Progenitor cell of endocrine pancreas (in vitro differentiated cells): ENCODE measurements around the gene TEX47. TPM values are rescaled to one million over a fixed set of nuclear protein-coding genes. Genes with fewer than 3 reads are reported as not detected.

Source experiments
- DNase-seq: peaks from one replicate; pipeline ENCODE4 v3.0.0; 2021; ENCODE audit warnings: low spot score; ENCODE audit not compliant: unreplicated experiment
- H3K27ac Mint-ChIP-seq: 2 replicates; pipeline ENCODE4 v1.8.0; 2021; ENCODE audit warnings: mild to moderate bottlenecking, moderate library complexity, mixed read lengths
- H3K27me3 Mint-ChIP-seq: 2 replicates; pipeline ENCODE4 v1.8.0; 2021; ENCODE audit warnings: mixed read lengths
- H3K36me3 Mint-ChIP-seq: 2 replicates; pipeline ENCODE4 v1.8.0; 2022; ENCODE audit warnings: mixed read lengths; ENCODE audit not compliant: insufficient read depth
- H3K4me1 Mint-ChIP-seq: 2 replicates; pipeline ENCODE4 v1.8.0; 2021; ENCODE audit warnings: low read depth, mixed read lengths
- H3K4me3 Mint-ChIP-seq: 2 replicates; pipeline ENCODE4 v1.8.0; 2021; ENCODE audit warnings: low read depth, mild to moderate bottlenecking, moderate library complexity, mixed read lengths
- H3K9me3 Mint-ChIP-seq: 2 replicates; pipeline ENCODE4 v1.8.0; 2021; ENCODE audit warnings: low read depth, mixed read lengths
- CTCF ChIP-seq: fragments of 200-600 bp; sonication (generic); IDR thresholded peaks from one replicate; pipeline ENCODE4 v1.5.0; 2021; ENCODE audit warnings: antibody characterized with exemption, mild to moderate bottlenecking; ENCODE audit not compliant: unreplicated experiment
- long read RNA-seq: library from polyadenylated mRNA; unstranded; transcript quantifications from one replicate; pipeline ENCODE4 v2.0.0, GENCODE V29; 2020
- total RNA-seq: library from RNA; stranded (reverse); gene quantifications from 2 replicates; pipeline ENCODE4 v1.2.1, GENCODE V29; 2021

The TEX47 gene
- total RNA-seq, result not detected in 2 replicates
- long read RNA-seq, result 0 reads

GRCh38 chr7:88795553-88795952 is at the start of gene TEX47:
TSS of gene TEX47 (minus strand) at chr7:88795737. CDS start at chr7:88794942, 795 bp downstream.
- H3K27me3 Mint-ChIP-seq, result no peaks in the 10 kb centered on the region
- no peak within 1 kb of the TSS for H3K4me3 Mint-ChIP-seq
- H3K9me3 Mint-ChIP-seq, result no peaks in the 10 kb centered on the region
- no peak for DNase-seq
- peaks cover 4% of the 10 kb centered on the region for H3K4me1 Mint-ChIP-seq
- no peak for TF ChIP-seq CTCF
- H3K36me3 Mint-ChIP-seq, result no peaks in the 10 kb centered on the region
- no peak within 1 kb of the TSS for H3K27ac Mint-ChIP-seq

GRCh38 chr7:88845091-88845490 is 49.6 kb upstream of the TEX47 start:
- TF ChIP-seq CTCF, result no peak
- Mint-ChIP-seq H3K27me3 (no peaks in the 10 kb centered on the region), H3K4me1 (no peaks in the 10 kb centered on the region), H3K27ac (no peak overlapping the region), H3K4me3 (no peak overlapping the region), H3K36me3 (no peaks in the 10 kb centered on the region), H3K9me3 (peaks cover under 1% of the 10 kb centered on the region)
- DNase-seq, result no peak

- Mint-ChIP-seq H3K27ac (no peak overlapping the region), H3K27me3 (no peaks in the 10 kb centered on the region), H3K4me1 (no peaks in the 10 kb centered on the region), H3K9me3 (no peaks in the 10 kb centered on the region), H3K36me3 (no peaks in the 10 kb centered on the region), H3K4me3 (no peak overlapping the region)
- no peak for DNase-seq
- no peak for TF ChIP-seq CTCF
Observed at GRCh38 chr7:88842201-88842600, 46.7 kb upstream of the TEX47 start.

GRCh38 chr7:88835147-88835728 is 39.7 kb upstream of the TEX47 start:
- TF ChIP-seq CTCF, result peak; percentile 64
- no peak overlapping the region for H3K4me3 Mint-ChIP-seq
- peaks cover 4% of the 10 kb centered on the region for H3K4me1 Mint-ChIP-seq
- H3K27ac Mint-ChIP-seq, result no peak overlapping the region
- no peak for DNase-seq
- H3K9me3 Mint-ChIP-seq, result no peaks in the 10 kb centered on the region
- no peaks in the 10 kb centered on the region for H3K27me3 Mint-ChIP-seq
- no peaks in the 10 kb centered on the region for H3K36me3 Mint-ChIP-seq

- no peak for DNase-seq
- no peak for TF ChIP-seq CTCF
- Mint-ChIP-seq H3K27ac (no peak overlapping the region), H3K36me3 (no peaks in the 10 kb centered on the region), H3K4me1 (peaks cover 13% of the 10 kb centered on the region), H3K9me3 (no peaks in the 10 kb centered on the region), H3K27me3 (peaks cover 6% of the 10 kb centered on the region), H3K4me3 (no peak overlapping the region)
Observed at GRCh38 chr7:88826222-88826621, 30.7 kb upstream of the TEX47 start.
